GM23338 (cell line): ENCODE data around the gene CBX2. TPM values are rescaled to one million over a fixed set of nuclear protein-coding genes. Genes with fewer than 3 reads are reported as not detected.

ENCODE experiments used
- ATAC-seq: fragments of 200-7000 bp; cut with Tn5 transposase; 3 replicates; pipeline ENCODE4 v1.9.1; 2020
- DNase-seq: peaks from one replicate; pipeline ENCODE4 v3.0.0-alpha.2; 2015; ENCODE audit warnings: low spot score
- H2AFZ ChIP-seq: fragments of 200-600 bp; sonication (generic); 2 replicates; pipeline ENCODE4 v1.8.0; 2016; ENCODE audit warnings: antibody characterized with exemption, mild to moderate bottlenecking, moderate library complexity
- H3F3A ChIP-seq: fragments of 200-600 bp; sonication (generic); replicated peaks from 2 replicates; pipeline ENCODE4 v1.8.0; 2017; ENCODE audit warnings: antibody characterized with exemption, mixed run types, low read depth
- H3K27ac ChIP-seq: fragments of 200-600 bp; sonication (generic); 2 replicates; pipeline ENCODE4 v1.6.1; 2016; ENCODE audit warnings: low read depth
- H3K27me3 ChIP-seq: fragments of 200-600 bp; sonication (generic); 2 replicates; pipeline ENCODE4 v1.8.0; 2016; ENCODE audit warnings: mild to moderate bottlenecking, mixed run types, moderate library complexity; ENCODE audit not compliant: insufficient read depth
- H3K36me3 ChIP-seq: fragments of 200-600 bp; sonication (generic); 2 replicates; pipeline ENCODE4 v1.8.0; 2016; ENCODE audit warnings: mild to moderate bottlenecking; ENCODE audit not compliant: insufficient read depth
- H3K4me1 ChIP-seq: fragments of 200-600 bp; sonication (generic); 2 replicates; pipeline ENCODE4 v1.8.0; 2016; ENCODE audit warnings: mild to moderate bottlenecking, moderate library complexity; ENCODE audit not compliant: insufficient read depth
- H3K4me2 ChIP-seq: fragments of 200-600 bp; sonication (generic); 2 replicates; pipeline ENCODE4 v1.7.1; 2017; ENCODE audit warnings: mixed run types
- H3K4me3 ChIP-seq: fragments of 200-600 bp; sonication (generic); 2 replicates; pipeline ENCODE4 v1.6.1; 2016; ENCODE audit warnings: mixed run types
- H3K79me2 ChIP-seq: fragments of 200-600 bp; sonication (generic); replicated peaks from 2 replicates; pipeline ENCODE4 v1.8.0; 2017; ENCODE audit warnings: mild to moderate bottlenecking; ENCODE audit not compliant: insufficient read depth
- H3K9me2 ChIP-seq: fragments of 200-600 bp; sonication (generic); 2 replicates; pipeline ENCODE4 v1.8.0; 2017; ENCODE audit not compliant: insufficient read depth
- H4K20me1 ChIP-seq: fragments of 200-600 bp; sonication (generic); replicated peaks from 2 replicates; pipeline ENCODE4 v1.8.0; 2017; ENCODE audit warnings: mild to moderate bottlenecking; ENCODE audit not compliant: insufficient read depth
- H3K27ac Mint-ChIP-seq: 2 replicates; pipeline ENCODE4 v1.8.0; 2020; ENCODE audit warnings: inconsistent platforms, mild to moderate bottlenecking, moderate library complexity, mixed read lengths
- H3K27me3 Mint-ChIP-seq: 3 replicates; pipeline ENCODE4 v1.8.0; 2022; ENCODE audit warnings: low read depth, mild to moderate bottlenecking, moderate library complexity, mixed read lengths, inconsistent platforms; ENCODE audit not compliant: insufficient read depth, poor library complexity
- H3K36me3 Mint-ChIP-seq: 3 replicates; pipeline ENCODE4 v1.8.0; 2021; ENCODE audit warnings: low read depth, mild to moderate bottlenecking, inconsistent platforms, moderate library complexity, mixed read lengths
- H3K4me1 Mint-ChIP-seq: 3 replicates; pipeline ENCODE4 v1.8.0; 2020; ENCODE audit warnings: mild to moderate bottlenecking, inconsistent platforms, mixed read lengths
- H3K4me3 Mint-ChIP-seq: 3 replicates; pipeline ENCODE4 v1.8.0; 2021; ENCODE audit warnings: moderate library complexity, mild to moderate bottlenecking, inconsistent platforms, mixed read lengths
- H3K9me3 Mint-ChIP-seq: 3 replicates; pipeline ENCODE4 v1.8.0; 2020; ENCODE audit warnings: moderate library complexity, mild to moderate bottlenecking, inconsistent platforms, mixed read lengths
- CREB1 ChIP-seq: fragments of 250-450 bp; sonication (Bioruptor Pico); IDR thresholded peaks from 2 replicates; pipeline ENCODE4 v1.5.0; 2020; ENCODE audit warnings: low read depth, mild to moderate bottlenecking, moderate library complexity
- EZH2 ChIP-seq: fragments of 200-600 bp; sonication (generic); IDR thresholded peaks from one replicate; pipeline ENCODE4 v1.8.0; 2017; ENCODE audit warnings: antibody characterized with exemption, mild to moderate bottlenecking, low read depth; ENCODE audit not compliant: unreplicated experiment
- EZH2phosphoT487 ChIP-seq: fragments of 200-600 bp; sonication (generic); IDR thresholded peaks from one replicate; pipeline ENCODE4 v1.8.1; 2018; ENCODE audit warnings: antibody characterized with exemption; ENCODE audit not compliant: unreplicated experiment
- NANOG ChIP-seq: IDR thresholded peaks from 2 replicates; pipeline ENCODE4 v1.6.1; 2016; ENCODE audit warnings: antibody characterized with exemption, borderline replicate concordance
- polyA plus RNA-seq: library from polyadenylated mRNA; unstranded; fragments of >200 nt; fragmentation: Nextera tagmentation; extraction: Ambion mirVana; gene quantifications from 2 replicates; pipeline ENCODE4 v1.2.1, GENCODE V29; 2016
- total RNA-seq: library from RNA; depleted of rRNA; stranded (reverse); fragments of >200 nt; shearing (Covaris generic); gene quantifications from 2 replicates; pipeline ENCODE4 v1.2.3, GENCODE V29; 2014

CBX2 gene
- total and polyA plus RNA-seq, 2 experiments from 2014 or later: 26.6 to 114 TPM

GRCh38 chr17:79799538-79800324 is 21.8 kb downstream of the CBX2 start:
- Histone ChIP-seq H3K4me3 (peak overlapping the region; percentile 55), H4K20me1 (peaks cover 9% of the 10 kb centered on the region)

GRCh38 chr17:79800325-79801155 is 22.6 kb downstream of the CBX2 start:
- no peaks in the 10 kb centered on the region for H3K79me2 ChIP-seq
- no peaks in the 10 kb centered on the region for H3K36me3 ChIP-seq
- peak; percentile 19 for ATAC-seq
- H3K27me3 Mint-ChIP-seq: peaks cover 95% of the 10 kb centered on the region
- H3K4me3 Mint-ChIP-seq: peak overlapping the region; percentile 51
- DNase-seq: peak; percentile 92
- no peaks in the 10 kb centered on the region for H3K9me2 ChIP-seq
- H3K4me2 ChIP-seq: peak overlapping the region; percentile 83
- H4K20me1 ChIP-seq: peaks cover 9% of the 10 kb centered on the region
- peak overlapping the region; percentile 81; the same call in 1 of the 2 replicates for H2AFZ ChIP-seq
- peaks cover 42% of the 10 kb centered on the region for H3F3A ChIP-seq
- peaks cover 47% of the 10 kb centered on the region for H3K4me1 ChIP-seq
- H3K27ac Mint-ChIP-seq: no peak overlapping the region
- H3K4me1 Mint-ChIP-seq: peaks cover 47% of the 10 kb centered on the region
- peaks cover 92% of the 10 kb centered on the region for H3K27me3 ChIP-seq
- TF ChIP-seq EZH2 (peak; percentile 58), NANOG (no peak)
- peak overlapping the region; percentile 55 for H3K4me3 ChIP-seq
- H3K9me3 Mint-ChIP-seq: peaks cover 15% of the 10 kb centered on the region; the same call in 2 of the 3 replicates
- no peaks in the 10 kb centered on the region; the same call in 1 of the 3 replicates for H3K36me3 Mint-ChIP-seq
- H3K27ac ChIP-seq: no peak overlapping the region

More at GRCh38 chr17:79799538-79800324, 21.8 kb downstream of the CBX2 start:
- Histone ChIP-seq H2AFZ (no peak overlapping the region), H3K9me2 (no peaks in the 10 kb centered on the region), H3F3A (peaks cover 36% of the 10 kb centered on the region), H3K27ac (no peak overlapping the region), H3K36me3 (no peaks in the 10 kb centered on the region), H3K27me3 (peaks cover 92% of the 10 kb centered on the region), H3K4me1 (peaks cover 40% of the 10 kb centered on the region), H3K79me2 (no peaks in the 10 kb centered on the region), H3K4me2 (peak overlapping the region; percentile 83)
- H3K9me3 Mint-ChIP-seq: peaks cover 15% of the 10 kb centered on the region; the same call in 2 of the 3 replicates
- DNase-seq (no peak), ATAC-seq (no peak)
- no peak overlapping the region for H3K27ac Mint-ChIP-seq
- peaks cover 95% of the 10 kb centered on the region for H3K27me3 Mint-ChIP-seq
- no peaks in the 10 kb centered on the region; the same call in 1 of the 3 replicates for H3K36me3 Mint-ChIP-seq
- peak overlapping the region; percentile 51; the same call in 2 of the 3 replicates for H3K4me3 Mint-ChIP-seq
- peaks cover 39% of the 10 kb centered on the region for H3K4me1 Mint-ChIP-seq
- TF ChIP-seq NANOG (no peak), EZH2 (peak; percentile 98), CREB1 (no peak), EZH2phosphoT487 (no peak)

GRCh38 chr17:79801156-79802038 is 23.4 kb downstream of the CBX2 start:
- Mint-ChIP-seq H3K27me3 (peaks cover 95% of the 10 kb centered on the region), H3K27ac (no peak overlapping the region), H3K9me3 (peaks cover 15% of the 10 kb centered on the region; the same call in 2 of the 3 replicates), H3K36me3 (no peaks in the 10 kb centered on the region; the same call in 1 of the 3 replicates), H3K4me3 (peak overlapping the region; percentile 34; the same call in 2 of the 3 replicates), H3K4me1 (peaks cover 45% of the 10 kb centered on the region)
- Histone ChIP-seq H2AFZ (peak overlapping the region; percentile 81; the same call in 1 of the 2 replicates), H3K4me2 (peak overlapping the region; percentile 83), H3K4me1 (peaks cover 49% of the 10 kb centered on the region), H3K4me3 (peak overlapping the region; percentile 55), H3K27ac (no peak overlapping the region), H3K9me2 (no peaks in the 10 kb centered on the region), H3F3A (peaks cover 43% of the 10 kb centered on the region), H3K27me3 (peaks cover 92% of the 10 kb centered on the region), H4K20me1 (peaks cover 9% of the 10 kb centered on the region), H3K79me2 (no peaks in the 10 kb centered on the region), H3K36me3 (no peaks in the 10 kb centered on the region)
- peak; percentile 53 for DNase-seq
- peak; percentile 0; the same call in 2 of the 3 replicates for ATAC-seq
- TF ChIP-seq EZH2 (peak; percentile 90), CREB1 (no peak)
